Osteoblast (primary cell): Measurements from ENCODE around the gene RYR2. TPM values are rescaled to one million over a fixed set of nuclear protein-coding genes. Genes with fewer than 3 reads are reported as not detected.

Source experiments
- DNase-seq: peaks from one replicate; pipeline ENCODE4 v3.0.0; 2011; ENCODE audit warnings: low spot score, mixed read lengths; ENCODE audit not compliant: insufficient read length; ENCODE audit errors: missing footprints
- H2AFZ ChIP-seq: 2 replicates; pipeline ENCODE4 v1.6.0; 2011; ENCODE audit warnings: mild to moderate bottlenecking, low read length
- H3K27ac ChIP-seq: 2 replicates; pipeline ENCODE4 v1.5.1; 2011; ENCODE audit warnings: mild to moderate bottlenecking, low read depth, low read length, moderate library complexity
- H3K27me3 ChIP-seq: 2 replicates; pipeline ENCODE4 v1.6.0; 2012; ENCODE audit warnings: mild to moderate bottlenecking, control low read depth, inconsistent platforms, low read length, moderate library complexity; ENCODE audit not compliant: insufficient read depth
- H3K36me3 ChIP-seq: 2 replicates; pipeline ENCODE4 v1.5.1; 2011; ENCODE audit warnings: mild to moderate bottlenecking, low read length, control low read depth, moderate library complexity; ENCODE audit not compliant: insufficient read depth
- H3K4me1 ChIP-seq: 2 replicates; pipeline ENCODE4 v1.5.1; 2011; ENCODE audit warnings: mild to moderate bottlenecking, low read length, control low read depth, moderate library complexity; ENCODE audit not compliant: insufficient read depth
- H3K4me2 ChIP-seq: 2 replicates; pipeline ENCODE4 v1.6.0; 2011; ENCODE audit warnings: mild to moderate bottlenecking, low read length; ENCODE audit not compliant: insufficient read depth
- H3K4me3 ChIP-seq: fragments of 200-600 bp; sonication (generic); 3 replicates; pipeline ENCODE4 v1.5.1; 2012; ENCODE audit warnings: mild to moderate bottlenecking, low read length, inconsistent platforms; ENCODE audit not compliant: insufficient read depth
- H3K79me2 ChIP-seq: 2 replicates; pipeline ENCODE4 v1.6.0; 2012; ENCODE audit warnings: mild to moderate bottlenecking, low read length, control low read depth, inconsistent platforms; ENCODE audit not compliant: insufficient read depth
- H3K9me3 ChIP-seq: 2 replicates; pipeline ENCODE4 v1.5.1; 2011; ENCODE audit warnings: low read depth, low read length, control low read depth
- H4K20me1 ChIP-seq: 2 replicates; pipeline ENCODE4 v1.6.0; 2012; ENCODE audit warnings: mild to moderate bottlenecking, low read length, control low read depth; ENCODE audit not compliant: insufficient read depth
- CTCF ChIP-seq: IDR thresholded peaks from 2 replicates; pipeline ENCODE4 v1.5.1; 2011; ENCODE audit warnings: mild to moderate bottlenecking, low read depth, low read length, moderate library complexity; ENCODE audit errors: extremely low read depth
- total RNA-seq: library from RNA; depleted of rRNA; stranded (reverse); fragments of >200 nt; gene quantifications from 2 replicates; pipeline ENCODE4 v1.2.3, GENCODE V29; 2012

RYR2 gene
- total RNA-seq, 1 donor = not detected

- Histone ChIP-seq H3K4me3 (no peak overlapping the region), H3K36me3 (no peaks in the 10 kb centered on the region), H3K79me2 (no peaks in the 10 kb centered on the region), H3K4me2 (no peak overlapping the region), H3K9me3 (no peaks in the 10 kb centered on the region), H2AFZ (no peak overlapping the region), H3K4me1 (no peaks in the 10 kb centered on the region), H3K27me3 (no peaks in the 10 kb centered on the region), H3K27ac (no peak overlapping the region), H4K20me1 (no peaks in the 10 kb centered on the region)
- TF ChIP-seq CTCF = no peak
- DNase-seq = no peak
Observed at GRCh38 chr1:237405912-237406311, 363.9 kb downstream of the RYR2 start.

GRCh38 chr1:237411621-237412020 lies 369.6 kb downstream of the RYR2 start:
- no peaks in the 10 kb centered on the region for H3K79me2 ChIP-seq
- no peak for TF ChIP-seq CTCF
- no peak overlapping the region for H3K27ac ChIP-seq
- H3K4me3 ChIP-seq = no peak overlapping the region
- no peaks in the 10 kb centered on the region for H3K36me3 ChIP-seq
- no peaks in the 10 kb centered on the region for H4K20me1 ChIP-seq
- no peaks in the 10 kb centered on the region for H3K27me3 ChIP-seq
- H3K9me3 ChIP-seq = no peaks in the 10 kb centered on the region
- no peak overlapping the region for H3K4me2 ChIP-seq
- H2AFZ ChIP-seq = no peak overlapping the region
- H3K4me1 ChIP-seq = no peaks in the 10 kb centered on the region
- no peak for DNase-seq

- Histone ChIP-seq H3K79me2 (no peaks in the 10 kb centered on the region), H2AFZ (no peak overlapping the region), H3K27ac (no peak overlapping the region), H3K4me2 (no peak overlapping the region), H3K36me3 (no peaks in the 10 kb centered on the region), H3K27me3 (no peaks in the 10 kb centered on the region), H3K4me3 (no peak overlapping the region), H3K9me3 (peaks cover 2% of the 10 kb centered on the region), H3K4me1 (no peaks in the 10 kb centered on the region), H4K20me1 (no peaks in the 10 kb centered on the region)
- TF ChIP-seq CTCF = no peak
- DNase-seq = no peak
Observed at GRCh38 chr1:237416924-237417655, 375.1 kb downstream of the RYR2 start.

GRCh38 chr1:237428809-237429208 lies 386.8 kb downstream of the RYR2 start:
- Histone ChIP-seq H3K27me3 (no peaks in the 10 kb centered on the region), H3K4me2 (no peak overlapping the region), H3K36me3 (no peaks in the 10 kb centered on the region), H2AFZ (no peak overlapping the region), H3K9me3 (no peaks in the 10 kb centered on the region), H3K79me2 (no peaks in the 10 kb centered on the region), H3K4me1 (no peaks in the 10 kb centered on the region), H4K20me1 (no peaks in the 10 kb centered on the region), H3K4me3 (no peak overlapping the region), H3K27ac (no peak overlapping the region)
- no peak for TF ChIP-seq CTCF
- DNase-seq = no peak
